GM21526 (cell line): Measurements from ENCODE around the gene RABGEF1.
"Not testable (repeated sequence)": the region's sequence is repeated elsewhere in the genome, so short reads cannot be mapped to it uniquely, and the experiment has no call there.

Source experiments
- ATAC-seq: cut with Tn5 transposase; IDR thresholded peaks from one replicate; pipeline ENCODE4 v1.9.1; 2021; ENCODE audit warnings: moderate library complexity; ENCODE audit not compliant: unreplicated experiment, low FRiP score

RABGEF1 gene

GRCh38 chr7:66763633-66764355 is 23.3 kb downstream of the RABGEF1 start:
- ATAC-seq = not testable (repeated sequence)

- not testable (repeated sequence) for ATAC-seq
Observed at GRCh38 chr7:66764905-66765304, 24.4 kb downstream of the RABGEF1 start.

- ATAC-seq = not testable (repeated sequence)
Observed at GRCh38 chr7:66765322-66766025, 24.9 kb downstream of the RABGEF1 start.

GRCh38 chr7:66766041-66766440 is 25.5 kb downstream of the RABGEF1 start:
- no peak for ATAC-seq

GRCh38 chr7:66767486-66767885 is 27.0 kb downstream of the RABGEF1 start:
- not testable (repeated sequence) for ATAC-seq

- no peak for ATAC-seq
Observed at GRCh38 chr7:66768865-66769832, 28.6 kb downstream of the RABGEF1 start.

GRCh38 chr7:66769833-66770512 is 29.4 kb downstream of the RABGEF1 start:
- ATAC-seq = no peak

GRCh38 chr7:66771795-66772194 is 31.3 kb downstream of the RABGEF1 start:
- no peak for ATAC-seq

GRCh38 chr7:66773744-66774143 is 33.2 kb downstream of the RABGEF1 start:
- ATAC-seq = not testable (repeated sequence)

GRCh38 chr7:66776383-66776782 is 35.9 kb downstream of the RABGEF1 start:
- ATAC-seq = not testable (repeated sequence)

GRCh38 chr7:66776800-66777442 is 36.4 kb downstream of the RABGEF1 start:
- no peak for ATAC-seq

GRCh38 chr7:66778201-66778600 is 37.7 kb downstream of the RABGEF1 start:
- no peak for ATAC-seq

- no peak for ATAC-seq
Observed at GRCh38 chr7:66779669-66780409, 39.3 kb downstream of the RABGEF1 start.

GRCh38 chr7:66781408-66782090 is 41.0 kb downstream of the RABGEF1 start:
- ATAC-seq = no peak

- ATAC-seq = not testable (repeated sequence)
Observed at GRCh38 chr7:66782875-66783274, 42.3 kb downstream of the RABGEF1 start.

- ATAC-seq = not testable (repeated sequence)
Observed at GRCh38 chr7:66783887-66784595, 43.5 kb downstream of the RABGEF1 start.

GRCh38 chr7:66790196-66790595 is 49.7 kb downstream of the RABGEF1 start:
- no peak for ATAC-seq

GRCh38 chr7:66790725-66791124 is 50.2 kb downstream of the RABGEF1 start:
- no peak for ATAC-seq
